Tibial nerve (tissue), 4 donors: ENCODE results near the gene MLN. TPM values are rescaled to one million over a fixed set of nuclear protein-coding genes. Genes with fewer than 3 reads are reported as not detected.

ENCODE experiments used
- DNase-seq, 2 donors: peaks; one replicate each; pipeline ENCODE4 v3.0.0-alpha.2; 2019; ENCODE audit warnings: low spot score in 2 of 2
- H3K27ac ChIP-seq, 4 donors: fragments of 200-600 bp; sonication (generic) in 3 of 4; one replicate each; pipeline ENCODE4 v1.5.1; 2017 to 2019; ENCODE audit warnings: mild to moderate bottlenecking in 1 of 4
- H3K27me3 ChIP-seq, 2 donors: fragments of 200-600 bp; sonication (generic) in 1 of 2; one replicate each; pipeline versions ENCODE4 v1.5.1 to v1.6.0; 2017 to 2019
- H3K36me3 ChIP-seq, 3 donors: fragments of 200-600 bp; sonication (generic); one replicate each; pipeline ENCODE4 v1.5.1; 2018 to 2019
- H3K4me1 ChIP-seq, 4 donors: fragments of 200-600 bp; sonication (generic) in 3 of 4; one replicate each; pipeline ENCODE4 v1.5.1; 2017 to 2019
- H3K4me3 ChIP-seq, 4 donors: fragments of 200-600 bp; sonication (generic) in 3 of 4; one replicate each; pipeline ENCODE4 v1.5.1; 2017 to 2019; ENCODE audit warnings: mild to moderate bottlenecking in 1 of 4, moderate library complexity in 1 of 4
- H3K9me3 ChIP-seq, 4 donors: fragments of 200-600 bp; sonication (generic) in 3 of 4; one replicate each; pipeline ENCODE4 v1.5.1; 2017 to 2019
- EP300 ChIP-seq, 2 donors: sonication (generic); formaldehyde crosslinking; IDR thresholded peaks; one replicate each; pipeline ENCODE4 v1.6.1; 2017; ENCODE audit warnings: antibody characterized with exemption in 2 of 2, mild to moderate bottlenecking in 1 of 2
- POLR2A ChIP-seq, 2 donors: fragments of 450-650 bp; IDR thresholded peaks; one replicate each; pipeline ENCODE4 v1.6.1; 2017; ENCODE audit warnings: antibody characterized with exemption in 2 of 2, mild to moderate bottlenecking in 2 of 2, moderate library complexity in 2 of 2
- WGBS, 2 donors: methylation state at CpG; one replicate each; pipeline ENCODE4 v1.1.5; 2018; 5-methylcytosine and 5-hydroxymethylcytosine counted together
- total RNA-seq, 4 donors: library from RNA; depleted of rRNA; stranded (reverse); fragments of >200 nt; gene quantifications; one replicate each; pipeline ENCODE4 v1.1.0, GENCODE V29; 2016
- TF ChIP-seq, protein P1 (sequence below), 5 experiments: fragments of 200-600 bp in 3 of 5; fragments of 450-650 bp in 2 of 5; sonication (generic) in 3 of 5; IDR thresholded peaks; one replicate each; pipeline ENCODE4 v1.5.1; 2016 to 2019; ENCODE audit warnings: antibody characterized with exemption in 5 of 5, mild to moderate bottlenecking in 3 of 5, moderate library complexity in 2 of 5

The MLN gene
- total RNA-seq, 4 donors from 2014 or later: not detected

DNA sequence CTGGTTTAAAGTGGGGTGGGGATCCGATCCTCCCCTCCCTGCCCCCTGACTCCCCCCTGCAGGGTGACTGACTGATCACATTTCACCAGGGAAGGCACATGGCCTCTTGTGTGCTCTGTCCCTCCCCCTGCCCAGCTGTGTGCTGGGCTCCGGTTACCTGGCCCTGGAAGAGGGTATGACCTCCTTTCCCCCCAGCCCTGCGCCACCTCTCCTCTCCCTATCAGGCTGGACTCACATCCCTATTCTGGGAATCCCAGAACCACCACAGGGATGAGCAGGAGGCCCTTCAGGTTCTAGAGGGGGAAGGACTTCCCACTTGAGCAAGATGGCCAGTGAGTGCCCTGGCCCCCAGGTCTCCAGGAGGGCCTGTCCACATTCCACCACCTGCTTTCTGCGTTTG, 55.0 kb downstream of the MLN start:
- H3K36me3 ChIP-seq: no peaks in the 10 kb centered on the region
- WGBS, 2 donors: 87 to 90% methylated on average over 4 of the region's 4 CpGs
- peaks cover 0 to 35% (median 5%) of the 10 kb centered on the region in 4 donors for H3K4me1 ChIP-seq
- TF ChIP-seq POLR2A (IDR thresholded peaks at IDR 0.05) (no peak), EP300 (IDR thresholded peaks at IDR 0.05) (no peak)
- TF ChIP-seq, protein P1, sequence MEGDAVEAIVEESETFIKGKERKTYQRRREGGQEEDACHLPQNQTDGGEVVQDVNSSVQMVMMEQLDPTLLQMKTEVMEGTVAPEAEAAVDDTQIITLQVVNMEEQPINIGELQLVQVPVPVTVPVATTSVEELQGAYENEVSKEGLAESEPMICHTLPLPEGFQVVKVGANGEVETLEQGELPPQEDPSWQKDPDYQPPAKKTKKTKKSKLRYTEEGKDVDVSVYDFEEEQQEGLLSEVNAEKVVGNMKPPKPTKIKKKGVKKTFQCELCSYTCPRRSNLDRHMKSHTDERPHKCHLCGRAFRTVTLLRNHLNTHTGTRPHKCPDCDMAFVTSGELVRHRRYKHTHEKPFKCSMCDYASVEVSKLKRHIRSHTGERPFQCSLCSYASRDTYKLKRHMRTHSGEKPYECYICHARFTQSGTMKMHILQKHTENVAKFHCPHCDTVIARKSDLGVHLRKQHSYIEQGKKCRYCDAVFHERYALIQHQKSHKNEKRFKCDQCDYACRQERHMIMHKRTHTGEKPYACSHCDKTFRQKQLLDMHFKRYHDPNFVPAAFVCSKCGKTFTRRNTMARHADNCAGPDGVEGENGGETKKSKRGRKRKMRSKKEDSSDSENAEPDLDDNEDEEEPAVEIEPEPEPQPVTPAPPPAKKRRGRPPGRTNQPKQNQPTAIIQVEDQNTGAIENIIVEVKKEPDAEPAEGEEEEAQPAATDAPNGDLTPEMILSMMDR (IDR thresholded peaks at IDR 0.05): no peak
- no peak for DNase-seq
- no peaks in the 10 kb centered on the region for H3K27me3 ChIP-seq
- no peak overlapping the region for H3K27ac ChIP-seq
- no peak overlapping the region for H3K4me3 ChIP-seq
- no peaks in the 10 kb centered on the region for H3K9me3 ChIP-seq

DNA sequence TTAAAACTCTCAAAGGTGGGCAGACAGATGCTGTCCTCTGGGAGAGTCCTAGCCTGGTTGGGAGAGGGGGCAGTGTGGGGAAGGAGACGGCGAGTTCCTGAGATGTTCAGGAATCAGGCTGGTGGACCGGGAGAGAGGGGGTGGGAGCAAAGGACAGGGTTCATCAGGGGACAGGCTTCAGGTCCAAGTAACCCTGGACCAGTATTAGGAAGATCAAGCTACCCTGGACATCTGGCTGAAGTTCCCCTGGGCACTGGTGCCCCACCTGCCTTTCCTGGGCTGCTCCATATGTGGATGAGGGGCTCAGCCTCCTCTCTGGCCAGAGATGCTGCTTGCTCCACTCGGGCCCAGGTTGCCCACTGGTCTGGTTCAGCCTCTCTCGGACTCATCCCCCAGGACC, 56.0 kb downstream of the MLN start:
- TF ChIP-seq POLR2A (IDR thresholded peaks at IDR 0.05) (no peak), EP300 (IDR thresholded peaks at IDR 0.05) (no peak)
- TF ChIP-seq, protein P1 (IDR thresholded peaks at IDR 0.05): no peak
- H3K9me3 ChIP-seq: no peaks in the 10 kb centered on the region
- WGBS, 2 donors: 87 to 90% methylated on average over 5 of the region's 5 CpGs
- H3K4me1 ChIP-seq: peaks cover 0 to 35% (median 5%) of the 10 kb centered on the region in 4 donors
- H3K36me3 ChIP-seq: no peaks in the 10 kb centered on the region
- H3K27me3 ChIP-seq: no peaks in the 10 kb centered on the region
- DNase-seq: no peak
- no peak overlapping the region for H3K4me3 ChIP-seq
- no peak overlapping the region for H3K27ac ChIP-seq

DNA sequence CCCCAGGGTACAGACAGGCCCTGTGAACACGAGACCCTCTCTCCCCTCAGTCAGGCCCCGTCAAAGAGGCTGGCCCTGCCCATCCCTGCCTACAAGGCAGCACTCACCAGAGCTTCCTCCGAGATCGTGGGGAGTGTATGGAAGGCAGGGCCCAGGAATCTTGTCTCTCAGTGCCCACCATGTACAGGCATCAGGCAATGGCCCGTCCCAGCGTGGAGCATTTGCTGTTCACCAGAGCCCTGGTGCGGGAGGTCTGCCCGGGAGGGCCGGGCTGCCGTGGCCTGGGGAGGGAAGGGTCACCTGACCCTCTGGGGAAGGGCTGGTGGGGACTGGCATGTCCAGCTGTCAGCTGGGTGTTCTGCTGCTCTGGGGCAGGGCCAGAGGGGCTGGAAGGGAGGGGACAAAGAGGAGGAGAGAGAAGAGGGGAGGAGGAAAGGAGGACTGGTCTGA, 57.1 kb downstream of the MLN start, which contains the start of gene IP6K3:
Gene IP6K3 (minus strand): TSS at position 255 of the 450 bp plus-strand sequence. CDS start 11,429 bp downstream, outside the sequence.
- 15 to 31% methylated on average over 4 to 10 of the region's 10 CpGs for WGBS, 2 donors
- DNase-seq: no peak
- TF ChIP-seq, protein P1 (IDR thresholded peaks at IDR 0.05): no peak
- TF ChIP-seq POLR2A (IDR thresholded peaks at IDR 0.05) (no peak), EP300 (IDR thresholded peaks at IDR 0.05) (peak in 1 of 2 donors; percentile 4)
- Histone ChIP-seq H3K36me3 (no peaks in the 10 kb centered on the region), H3K27me3 (no peaks in the 10 kb centered on the region), H3K9me3 (no peaks in the 10 kb centered on the region), H3K4me3 (peak within 1 kb of the TSS in 3 of 4 donors; percentile 12 to 37 (median 33)), H3K4me1 (peaks cover 0 to 35% (median 5%) of the 10 kb centered on the region in 4 donors), H3K27ac (peak within 1 kb of the TSS; percentile 22 to 79 (median 64))

DNA sequence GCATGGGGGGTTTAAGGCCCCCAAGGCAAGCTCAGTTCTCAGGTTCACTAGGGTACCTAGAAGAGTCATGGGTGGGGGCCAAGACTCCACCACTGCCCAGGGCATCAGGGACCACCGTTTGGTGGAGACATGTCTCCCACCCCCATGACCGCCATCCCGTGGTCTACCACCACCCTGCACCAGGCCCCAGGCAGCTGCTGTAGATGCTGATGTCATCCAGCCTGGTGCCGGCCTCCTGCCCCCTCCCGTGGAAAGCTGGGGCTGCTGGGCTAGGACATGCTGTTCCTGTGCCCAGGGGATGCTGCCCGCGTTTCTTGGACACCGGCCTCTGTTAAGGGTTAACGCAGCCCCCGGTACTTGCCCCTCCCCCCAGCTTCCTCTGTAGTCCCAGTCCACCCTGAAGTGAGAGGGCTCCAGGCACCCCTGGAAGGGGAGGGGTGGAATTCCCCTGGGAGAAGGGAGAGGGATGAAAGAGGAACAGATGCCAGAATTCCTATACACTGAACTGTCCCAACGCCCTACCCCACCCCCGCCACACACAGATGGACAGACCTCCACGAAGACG, 57.7 kb downstream of the MLN start:
- WGBS, 2 donors: 17 to 24% methylated on average over 6 to 14 of the region's 14 CpGs
- peak in 1 of 2 donors; percentile 11 for DNase-seq
- Histone ChIP-seq H3K9me3 (no peaks in the 10 kb centered on the region), H3K27me3 (no peaks in the 10 kb centered on the region), H3K4me3 (peak overlapping the region in 3 of 4 donors; percentile 12 to 37 (median 33)), H3K36me3 (no peaks in the 10 kb centered on the region), H3K4me1 (peaks cover 0 to 35% (median 5%) of the 10 kb centered on the region in 4 donors), H3K27ac (peak overlapping the region; percentile 22 to 79 (median 64))
- TF ChIP-seq EP300 (IDR thresholded peaks at IDR 0.05) (peak in 1 of 2 donors; percentile 62), POLR2A (IDR thresholded peaks at IDR 0.05) (no peak)

DNA sequence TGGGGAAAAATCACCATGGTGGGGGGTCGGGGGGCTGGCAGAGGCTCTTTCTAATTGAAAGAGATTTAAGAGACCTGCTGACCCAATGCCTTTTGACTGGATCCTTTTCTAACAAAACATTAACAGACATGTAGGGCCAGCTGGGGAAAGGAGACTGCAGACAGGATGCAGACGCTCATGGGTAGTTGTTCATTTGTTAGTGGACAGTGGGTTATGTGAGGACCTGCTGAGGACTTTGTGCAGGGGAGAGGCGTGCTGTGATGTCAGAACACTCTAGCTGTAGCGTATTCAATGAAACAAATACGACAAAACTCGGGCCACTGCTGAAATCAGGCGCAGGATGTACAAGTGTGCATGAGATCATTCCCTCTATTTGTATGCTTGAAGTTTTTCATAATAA, 58.3 kb downstream of the MLN start:
- peak overlapping the region in 3 of 4 donors; percentile 53 to 79 (median 75) for H3K27ac ChIP-seq
- H3K9me3 ChIP-seq: no peaks in the 10 kb centered on the region
- H3K4me1 ChIP-seq: peaks cover 0 to 33% (median 3%) of the 10 kb centered on the region in 4 donors
- TF ChIP-seq, protein P1 (IDR thresholded peaks at IDR 0.05): no peak
- TF ChIP-seq POLR2A (IDR thresholded peaks at IDR 0.05) (no peak), EP300 (IDR thresholded peaks at IDR 0.05) (no peak)
- no peaks in the 10 kb centered on the region for H3K36me3 ChIP-seq
- DNase-seq: no peak
- no peaks in the 10 kb centered on the region for H3K27me3 ChIP-seq
- peak overlapping the region in 2 of 4 donors; percentile 33 to 37 for H3K4me3 ChIP-seq
- WGBS, 2 donors: 68 to 70% methylated on average over 7 of the region's 7 CpGs
